HG03135 (cell line): ENCODE results near the gene ALDH2.
"Not testable (repeated sequence)": the region's sequence is repeated elsewhere in the genome, so short reads cannot be mapped to it uniquely, and the experiment has no call there.

Experiments
- ATAC-seq: cut with Tn5 transposase; IDR thresholded peaks from one replicate; pipeline ENCODE4 v1.9.1; 2021; ENCODE audit warnings: mild to moderate bottlenecking, moderate library complexity; ENCODE audit not compliant: unreplicated experiment

Gene ALDH2

DNA sequence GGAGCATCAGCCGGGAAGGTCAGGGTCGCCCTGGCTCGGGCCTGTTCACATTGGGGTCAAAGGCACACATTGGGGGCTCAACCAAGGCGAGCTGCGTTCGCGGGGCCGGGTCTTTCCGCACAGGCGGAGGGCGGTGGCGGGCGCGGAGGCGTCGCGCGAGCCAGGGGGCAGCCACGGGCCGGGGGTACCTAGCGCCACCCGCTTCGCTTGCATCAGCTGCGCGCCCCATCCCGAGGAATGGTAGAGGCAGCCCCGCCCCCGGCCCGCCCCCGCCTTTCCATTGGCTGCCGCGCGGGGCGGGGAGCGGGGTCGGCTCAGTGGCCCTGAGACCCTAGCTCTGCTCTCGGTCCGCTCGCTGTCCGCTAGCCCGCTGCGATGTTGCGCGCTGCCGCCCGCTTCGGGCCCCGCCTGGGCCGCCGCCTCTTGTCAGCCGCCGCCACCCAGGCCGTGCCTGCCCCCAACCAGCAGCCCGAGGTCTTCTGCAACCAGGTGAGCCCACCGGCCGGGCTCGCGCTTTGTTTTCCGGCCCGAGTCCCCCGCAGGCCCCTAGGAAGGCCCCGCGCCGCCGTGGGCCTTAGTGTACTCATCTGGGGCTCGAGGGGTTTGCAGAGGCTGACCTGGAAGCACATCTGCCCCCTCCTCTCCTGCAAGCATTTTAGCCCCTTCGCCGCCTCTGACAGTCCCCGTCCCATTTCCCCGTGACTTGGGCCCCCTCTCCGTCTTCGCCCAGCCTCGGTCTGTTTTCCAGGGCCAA lies at the start of gene ALDH2:
Gene ALDH2 (plus strand): TSS at position 326 of the 754 bp plus-strand sequence. CDS start 50 bp downstream, at position 376.
- no peak for ATAC-seq

DNA sequence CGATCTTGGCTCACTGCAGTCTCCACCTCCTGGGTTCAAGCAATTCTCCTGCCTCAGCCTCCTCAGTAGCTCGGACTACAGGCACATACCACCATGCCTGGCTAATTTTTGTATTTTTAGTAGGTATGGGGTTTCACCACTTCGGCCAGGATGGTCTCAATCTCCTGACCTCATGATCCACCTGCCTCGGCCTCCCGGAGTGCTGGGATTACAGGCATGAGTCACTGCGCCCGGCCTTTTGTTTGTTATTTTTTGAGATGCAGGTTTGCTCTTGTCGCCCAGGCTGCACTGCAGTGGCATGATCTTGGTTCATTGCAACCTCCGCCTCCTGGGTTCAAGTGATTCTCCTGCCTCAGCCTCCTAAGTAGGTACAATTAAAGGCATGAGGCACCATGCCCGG lies 47.4 kb upstream of the ALDH2 start:
- ATAC-seq, result not testable (repeated sequence)

DNA sequence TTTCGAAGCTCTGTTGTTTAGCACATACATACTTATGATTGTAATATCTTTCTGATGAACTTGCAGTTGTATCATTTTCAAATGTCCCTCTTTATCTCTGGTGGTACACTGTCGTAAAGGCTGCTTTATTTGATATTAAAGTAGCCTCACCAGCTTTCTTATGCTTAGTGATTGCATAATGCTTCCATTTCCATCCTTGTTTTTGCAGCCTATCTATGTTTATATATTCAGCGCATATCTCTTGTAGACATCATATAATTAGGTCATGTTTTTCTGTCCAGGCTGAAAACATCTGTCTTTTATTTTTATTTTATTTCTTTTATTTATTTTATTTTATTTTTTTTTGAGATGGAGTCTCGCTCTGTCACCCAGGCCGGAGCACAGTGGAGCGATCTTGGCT lies 46.3 kb upstream of the ALDH2 start:
- ATAC-seq, result no peak

DNA sequence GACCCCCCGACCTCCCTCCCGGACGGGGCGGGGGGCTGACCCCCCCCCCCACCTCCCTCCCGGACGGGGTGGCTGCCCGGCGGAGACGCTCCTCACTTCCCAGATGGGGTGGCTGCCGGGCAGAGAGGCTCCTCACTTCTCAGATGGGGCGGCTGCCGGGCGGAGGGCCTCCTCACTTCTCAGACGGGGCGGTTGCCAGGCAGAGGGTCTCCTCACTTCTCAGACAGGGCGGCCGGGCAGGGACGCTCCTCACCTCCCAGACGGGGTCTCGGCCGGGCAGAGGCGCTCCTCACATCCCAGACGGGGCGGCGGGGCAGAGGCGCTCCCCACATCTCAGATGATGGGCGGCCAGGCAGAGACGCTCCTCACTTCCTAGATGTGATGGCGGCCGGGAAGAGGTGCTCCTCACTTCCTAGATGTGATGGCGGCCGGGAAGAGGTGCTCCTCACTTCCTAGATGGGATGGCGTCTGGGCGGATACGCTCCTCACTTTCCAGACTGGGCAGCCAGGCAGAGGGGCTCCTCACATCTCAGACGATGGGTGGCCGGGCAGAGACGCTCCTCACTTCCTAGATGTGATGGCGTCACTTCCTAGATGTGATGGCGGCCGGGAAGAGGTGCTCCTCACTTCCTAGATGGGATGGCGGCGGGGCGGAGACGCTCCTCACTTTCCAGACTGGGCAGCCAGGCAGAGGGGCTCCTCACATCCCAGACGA lies 42.9 kb upstream of the ALDH2 start:
- not testable (repeated sequence) for ATAC-seq

DNA sequence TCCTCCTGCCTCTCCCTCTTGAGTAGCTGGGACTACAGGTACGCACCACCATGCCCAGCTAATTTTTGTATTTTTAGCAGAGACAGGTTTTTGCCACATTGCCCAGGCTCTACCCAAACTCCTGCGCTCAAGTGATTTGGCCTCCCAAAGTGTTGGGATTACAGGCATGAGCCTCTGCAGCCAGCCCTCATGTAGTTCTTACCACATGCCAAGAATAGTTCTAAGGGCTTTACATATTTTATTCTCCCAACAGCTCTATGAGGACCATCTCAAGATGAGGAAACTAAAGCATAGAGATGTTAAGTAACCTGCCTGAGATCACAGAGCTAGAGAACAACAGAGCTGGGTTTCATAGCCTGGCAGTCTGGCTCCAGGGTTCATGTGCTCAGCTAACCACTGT lies 37.9 kb upstream of the ALDH2 start:
- no peak for ATAC-seq

DNA sequence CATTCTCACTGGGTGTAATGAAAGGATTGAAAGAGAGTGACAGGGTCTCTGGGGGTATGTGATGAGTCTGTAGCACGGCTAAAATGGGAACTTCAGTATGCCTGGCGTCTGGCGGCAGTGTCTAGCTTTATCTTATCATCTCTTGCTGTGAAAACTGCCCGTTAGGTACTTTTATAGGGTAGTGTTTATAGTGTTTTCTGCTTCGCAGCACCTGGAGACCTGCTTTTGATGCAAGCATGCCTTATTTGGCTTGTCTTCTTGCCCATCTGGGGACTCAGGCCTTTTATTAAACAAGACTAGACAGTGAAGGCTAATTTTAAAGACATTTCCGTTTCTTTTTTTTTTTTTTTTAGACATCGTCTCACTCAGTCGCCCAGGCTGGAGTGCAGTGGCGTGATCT lies 36.3 kb upstream of the ALDH2 start:
- ATAC-seq, result no peak

DNA sequence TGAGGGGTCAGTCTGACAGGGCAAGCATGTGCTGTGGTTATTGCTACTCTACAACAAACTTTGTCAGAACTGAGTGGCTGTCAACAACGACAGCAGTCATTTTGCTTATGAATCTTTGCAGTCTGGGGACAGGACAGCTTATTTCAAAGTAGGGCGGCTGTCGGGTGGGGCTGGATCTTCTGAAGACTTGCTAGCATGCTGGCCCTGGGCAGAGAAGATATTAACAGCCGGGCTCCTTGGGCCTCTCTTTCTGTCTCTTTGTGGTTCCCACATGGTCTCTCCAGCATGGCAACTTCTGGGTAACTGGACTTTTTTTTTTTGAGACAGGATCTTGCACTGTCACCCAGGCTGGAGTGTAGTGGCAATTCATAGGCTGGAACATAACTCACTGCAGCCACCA lies 33.9 kb upstream of the ALDH2 start:
- no peak for ATAC-seq

DNA sequence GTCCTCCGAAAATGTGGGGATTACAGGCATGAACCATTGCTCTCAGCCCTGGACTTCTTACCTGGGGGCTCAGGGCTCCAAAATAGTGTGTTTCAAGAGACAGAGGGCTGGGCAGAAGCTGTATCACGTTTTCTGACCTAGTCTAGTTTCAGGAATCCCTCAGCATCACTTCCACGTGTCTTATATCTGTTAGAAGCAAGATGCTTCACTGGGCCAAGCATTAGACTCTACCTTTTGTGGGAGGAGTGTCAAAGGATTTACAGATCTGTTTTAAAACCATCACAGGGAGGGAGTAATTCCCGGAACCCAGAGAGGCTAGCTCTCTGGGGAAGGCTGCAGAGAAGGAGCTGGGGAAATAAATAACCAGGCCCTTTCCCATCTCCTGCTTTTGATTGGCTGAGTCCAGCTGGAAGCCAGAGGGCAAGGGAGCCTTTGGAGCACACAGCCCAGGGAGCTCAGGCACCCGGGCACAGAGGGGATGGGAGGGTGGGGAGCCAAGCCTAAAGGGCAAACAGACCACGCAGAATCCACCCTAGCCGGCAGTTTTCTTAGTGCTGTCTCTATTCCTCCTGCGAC lies 33.3 kb upstream of the ALDH2 start:
- ATAC-seq, result no peak

DNA sequence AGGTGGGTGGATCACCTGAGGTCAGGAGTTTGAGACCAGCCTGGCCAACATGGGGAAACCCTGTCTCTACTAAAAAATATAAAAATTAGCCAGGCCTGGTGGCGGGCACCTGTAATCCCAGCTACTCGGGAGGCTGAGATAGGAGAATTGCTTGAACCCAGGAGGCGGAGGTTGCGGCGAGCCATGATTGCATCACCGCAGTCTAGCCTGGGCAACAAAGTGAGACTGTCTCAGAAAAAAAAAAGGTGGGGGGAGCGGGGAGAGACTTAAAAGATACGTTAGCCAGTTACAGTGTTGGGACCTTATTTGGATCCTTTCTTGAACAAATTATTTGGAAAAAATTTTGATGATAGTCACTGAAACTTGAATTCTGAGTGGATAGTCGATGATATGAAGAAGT lies 27.2 kb upstream of the ALDH2 start:
- ATAC-seq, result not testable (repeated sequence)

DNA sequence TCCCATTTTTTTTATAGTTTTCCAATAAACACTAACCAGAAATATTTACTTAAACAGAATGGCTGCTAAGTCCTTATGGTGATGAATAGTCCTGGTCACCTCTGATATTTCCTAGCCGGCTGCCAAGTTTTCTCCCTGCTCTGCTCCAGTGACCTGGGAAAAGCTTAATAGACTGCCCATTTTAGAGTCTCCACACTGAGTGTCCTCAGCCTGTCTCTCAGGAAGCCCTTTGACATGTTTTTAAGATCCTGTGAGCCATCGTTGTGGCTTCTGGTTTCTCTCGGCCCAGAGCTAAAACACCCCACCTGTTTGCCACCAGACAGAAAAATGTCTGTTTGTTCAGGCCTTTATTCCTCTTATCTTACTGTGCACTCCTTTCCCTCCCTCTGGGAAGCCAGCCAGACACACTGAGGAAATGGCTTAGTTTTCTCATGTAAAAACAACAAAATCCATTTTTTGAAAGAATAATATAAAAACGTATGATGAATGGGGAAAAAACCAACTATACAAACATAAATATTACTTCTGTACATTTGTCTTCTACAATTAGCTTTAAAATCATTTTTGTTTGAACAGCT lies 25.4 kb upstream of the ALDH2 start:
- ATAC-seq, result no peak

DNA sequence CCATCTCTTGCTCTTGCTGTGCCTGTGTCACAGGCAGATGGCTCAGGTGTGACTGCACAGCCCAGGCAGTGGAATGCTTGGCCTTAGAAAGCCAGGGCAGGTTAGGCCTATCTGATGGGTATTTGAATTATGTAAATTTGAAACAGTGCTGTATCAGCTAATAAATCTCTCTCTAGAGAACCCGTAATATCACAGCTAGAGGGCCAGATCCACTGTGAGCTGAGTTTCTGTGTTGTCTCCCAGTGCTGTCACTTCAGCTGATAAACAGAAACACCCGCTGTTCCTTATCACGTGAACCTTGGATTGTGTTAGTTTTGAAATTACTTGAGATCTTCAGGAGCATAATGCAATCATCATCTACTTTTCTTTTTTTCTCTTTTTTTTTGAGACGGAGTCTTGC lies 21.5 kb upstream of the ALDH2 start:
- no peak for ATAC-seq

DNA sequence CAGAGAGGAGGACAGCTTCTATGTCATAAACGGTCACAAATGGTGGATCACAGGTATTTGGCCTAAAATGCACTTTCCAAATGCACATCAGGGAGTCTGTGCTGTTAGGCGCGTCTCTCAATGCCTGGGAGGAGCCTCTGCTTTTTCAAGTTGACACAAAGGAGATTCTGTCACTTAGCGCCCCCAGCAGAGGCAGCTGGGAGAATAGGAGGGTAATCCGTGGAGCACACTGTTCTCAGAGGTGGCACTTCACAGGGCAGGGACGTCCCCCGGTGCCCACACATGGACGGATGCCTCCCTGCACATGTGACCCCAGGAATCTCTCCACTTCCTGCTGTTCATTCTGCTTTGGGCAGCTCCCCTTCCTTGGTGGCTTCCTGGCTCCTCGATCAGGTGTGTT lies 19.4 kb upstream of the ALDH2 start:
- ATAC-seq, result no peak

DNA sequence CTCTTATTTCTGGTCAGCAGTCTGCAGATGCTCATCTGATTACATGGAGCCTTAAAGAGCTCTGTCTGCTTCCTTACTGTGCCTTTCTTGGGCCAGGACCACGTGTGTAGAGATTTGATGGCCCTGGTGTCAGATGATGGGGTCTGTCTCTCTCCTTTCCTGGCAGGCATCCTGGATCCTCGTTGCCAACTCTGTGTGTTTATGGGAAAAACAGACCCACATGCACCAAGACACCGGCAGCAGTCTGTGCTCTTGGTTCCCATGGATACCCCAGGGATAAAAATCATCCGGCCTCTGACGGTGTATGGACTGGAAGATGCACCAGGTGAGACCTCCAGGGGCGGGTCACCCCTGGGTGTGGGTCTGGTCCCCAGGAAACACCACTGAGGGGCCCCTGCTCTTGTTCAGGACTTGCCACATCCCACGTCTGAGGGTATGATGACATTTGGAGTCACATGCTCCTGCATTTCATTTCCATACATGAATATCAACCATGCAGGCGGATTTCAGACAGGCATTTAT lies 18.5 kb upstream of the ALDH2 start:
- no peak for ATAC-seq

DNA sequence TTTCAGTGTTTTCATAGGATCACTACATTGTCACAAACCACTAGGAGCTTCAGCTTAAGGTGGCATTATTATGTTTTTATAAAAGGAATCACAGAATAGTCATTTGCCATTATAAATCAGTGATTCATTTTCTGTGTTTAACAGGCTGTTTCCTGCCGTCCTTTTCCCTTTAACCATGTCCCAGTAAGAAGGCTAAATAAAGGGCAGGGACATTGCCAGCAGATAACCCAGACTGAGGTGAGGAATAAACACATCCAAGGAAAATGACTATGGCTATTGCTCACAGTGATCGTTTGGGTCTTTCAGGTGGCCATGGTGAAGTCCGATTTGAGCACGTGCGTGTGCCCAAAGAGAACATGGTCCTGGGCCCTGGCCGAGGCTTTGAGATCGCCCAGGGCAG lies 17.9 kb upstream of the ALDH2 start:
- ATAC-seq, result no peak

DNA sequence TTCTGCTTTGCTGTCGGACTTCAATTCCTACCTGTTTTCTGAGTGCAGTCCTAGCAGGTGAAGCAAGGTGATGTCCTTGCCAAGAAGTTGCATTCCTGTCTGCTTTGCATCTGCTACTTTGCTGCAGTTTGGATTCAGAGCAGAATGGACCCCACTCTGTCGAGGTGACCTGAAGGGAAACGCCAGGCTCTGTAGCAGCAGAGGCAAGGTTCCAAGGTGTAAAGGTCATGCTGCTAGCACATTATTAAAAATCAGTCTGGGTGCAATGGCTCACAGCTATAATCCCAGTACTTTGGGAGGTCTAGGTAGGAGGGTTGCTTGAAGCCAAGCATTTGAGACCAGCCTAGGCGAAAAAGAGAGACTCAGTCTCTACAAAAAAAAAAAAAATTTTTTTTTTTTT lies 17.3 kb upstream of the ALDH2 start:
- ATAC-seq, result no peak

DNA sequence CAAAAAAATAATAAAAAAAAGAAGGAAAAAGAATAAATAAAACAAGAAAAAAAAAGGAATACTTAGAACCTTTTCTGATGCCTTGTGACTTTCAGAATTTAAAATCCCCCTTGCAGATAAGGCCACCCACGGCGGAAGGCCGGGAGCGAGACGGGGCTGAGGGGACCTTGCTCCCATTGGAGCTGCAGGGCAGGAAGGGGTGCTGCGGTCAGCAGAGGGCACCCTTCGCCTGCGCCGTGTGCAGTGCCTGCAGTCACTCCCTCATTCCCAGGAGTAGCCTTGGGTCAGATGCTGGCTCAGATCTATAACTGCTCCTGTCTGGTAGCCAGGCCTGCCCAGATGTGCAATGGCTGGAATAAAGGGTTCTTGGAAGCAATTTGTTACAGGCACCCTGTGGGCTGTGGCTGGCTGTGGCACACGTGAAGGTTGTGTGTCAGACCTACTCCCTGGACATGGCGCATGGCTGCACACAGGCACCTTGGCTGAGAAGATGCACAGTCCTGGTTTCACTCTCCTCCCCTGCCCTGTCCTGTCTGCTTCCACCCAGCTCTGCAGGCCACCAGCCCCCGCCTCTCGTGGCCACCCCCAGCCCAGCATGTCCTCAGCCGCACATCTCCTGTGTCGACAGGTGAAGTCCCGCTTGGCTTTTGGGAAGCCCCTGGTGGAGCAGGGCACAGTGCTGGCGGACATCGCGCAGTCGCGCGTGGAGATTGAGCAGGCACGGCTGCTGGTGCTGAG lies 13.4 kb upstream of the ALDH2 start:
- ATAC-seq, result no peak

DNA sequence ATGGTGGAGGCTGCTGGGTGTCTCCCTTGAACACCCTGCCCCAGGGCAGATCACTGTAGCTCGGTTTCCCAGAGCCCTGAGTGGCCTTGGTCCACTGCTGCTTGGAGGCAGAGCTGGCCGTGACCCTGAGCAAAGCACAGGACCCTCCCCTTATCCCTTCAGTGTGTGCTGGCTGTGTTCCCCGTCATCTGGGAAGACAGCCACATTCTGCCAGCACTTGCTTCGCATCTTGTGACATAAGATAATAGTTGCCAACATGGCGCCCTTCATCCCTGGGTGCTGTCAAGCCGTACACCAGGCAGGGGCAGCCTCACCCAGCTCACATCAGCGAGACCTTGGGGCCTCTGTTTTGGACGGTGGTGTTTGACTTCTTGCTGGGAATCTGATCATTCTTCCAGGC lies 12.1 kb upstream of the ALDH2 start:
- no peak for ATAC-seq

DNA sequence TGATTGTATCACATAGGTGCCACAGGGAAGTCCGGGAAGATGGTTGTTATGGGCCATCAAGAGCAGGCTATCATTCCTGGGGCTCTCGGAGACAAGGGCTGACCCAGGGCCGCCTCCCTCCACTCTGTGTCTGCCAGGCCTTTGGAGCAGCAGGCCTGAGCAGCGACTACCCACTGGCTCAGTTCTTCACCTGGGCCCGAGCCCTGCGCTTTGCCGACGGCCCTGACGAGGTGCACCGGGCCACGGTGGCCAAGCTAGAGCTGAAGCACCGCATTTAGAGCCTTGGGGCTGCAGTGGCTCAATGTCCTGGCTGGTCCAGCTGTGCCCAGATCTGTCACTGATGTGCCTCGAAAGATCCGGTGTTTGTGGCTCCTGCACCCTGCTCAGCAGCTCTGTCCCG lies 10.5 kb upstream of the ALDH2 start:
- ATAC-seq, result no peak

DNA sequence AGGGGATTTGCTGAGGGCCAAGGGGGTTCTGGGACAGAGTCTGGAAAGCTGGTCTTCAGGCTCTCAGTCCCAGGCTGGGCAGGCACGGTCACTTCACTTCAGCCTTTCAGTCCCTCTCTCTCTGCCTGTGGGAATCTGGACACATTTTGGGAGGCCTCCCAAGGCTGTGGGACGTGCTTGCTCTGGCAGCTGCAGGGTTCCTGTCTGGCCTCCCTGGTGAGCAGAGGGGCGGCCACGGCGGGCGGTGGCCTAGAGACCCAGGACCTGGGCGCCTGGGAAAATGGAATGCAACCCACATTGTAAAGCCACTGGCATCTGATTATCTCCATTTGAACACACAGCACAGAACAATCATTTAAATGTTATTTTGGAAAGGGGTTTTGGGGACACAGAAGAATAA lies 10.1 kb upstream of the ALDH2 start:
- ATAC-seq, result no peak

DNA sequence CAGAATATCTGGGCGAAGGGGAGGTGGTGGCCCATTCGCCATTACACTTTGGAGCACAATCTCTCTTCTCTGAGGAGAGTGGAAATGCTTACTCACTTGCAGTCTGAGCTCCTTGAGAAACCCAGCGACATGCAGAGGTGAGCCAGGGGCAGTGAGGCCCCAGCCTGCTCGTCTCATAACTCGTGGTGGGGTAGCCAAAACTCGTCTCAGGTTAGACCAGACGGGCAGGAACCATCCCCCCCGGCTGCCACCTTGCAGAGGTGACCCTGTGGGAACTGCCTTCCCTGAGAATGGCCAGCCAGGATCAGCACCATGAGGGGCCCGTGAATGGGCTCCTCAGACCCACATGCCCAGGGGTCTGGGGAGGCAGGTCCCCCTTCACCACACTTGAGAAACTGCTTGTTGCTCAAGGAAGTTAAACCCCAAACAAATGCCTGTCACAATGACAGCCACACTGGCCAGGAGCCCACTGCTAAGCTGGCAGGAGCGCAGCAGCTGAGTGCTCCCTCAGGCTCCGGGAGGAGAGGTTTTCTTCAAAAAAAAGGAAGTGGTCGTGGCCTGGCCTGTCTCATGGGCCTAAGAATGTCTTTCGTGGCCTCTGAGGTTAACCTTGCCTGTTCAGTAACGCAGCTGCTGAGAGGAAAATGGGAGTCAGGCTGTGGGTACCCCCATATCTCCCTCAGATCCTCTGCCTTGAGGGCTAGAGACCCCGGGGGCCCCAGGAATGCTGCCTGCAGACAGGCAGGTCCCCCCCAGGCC lies 9.2 kb upstream of the ALDH2 start:
- ATAC-seq, result peak; percentile 51
